GM18867 (cell line): Measurements from ENCODE around the gene UBE2G1.
A peak's percentile ranks its signal among the peaks of the same experiment; 100 is the strongest.

Experiments
- ATAC-seq: cut with Tn5 transposase; IDR thresholded peaks from one replicate; pipeline ENCODE4 v1.9.1; 2021; ENCODE audit warnings: mild to moderate bottlenecking, moderate library complexity; ENCODE audit not compliant: unreplicated experiment

Gene UBE2G1

GRCh38 chr17:4366327-4367063 is at the start of gene UBE2G1:
UBE2G1 (minus strand) TSS chr17:4366675; CDS start chr17:4366316, 359 bp downstream.
- peak; percentile 69 for ATAC-seq

DNA sequence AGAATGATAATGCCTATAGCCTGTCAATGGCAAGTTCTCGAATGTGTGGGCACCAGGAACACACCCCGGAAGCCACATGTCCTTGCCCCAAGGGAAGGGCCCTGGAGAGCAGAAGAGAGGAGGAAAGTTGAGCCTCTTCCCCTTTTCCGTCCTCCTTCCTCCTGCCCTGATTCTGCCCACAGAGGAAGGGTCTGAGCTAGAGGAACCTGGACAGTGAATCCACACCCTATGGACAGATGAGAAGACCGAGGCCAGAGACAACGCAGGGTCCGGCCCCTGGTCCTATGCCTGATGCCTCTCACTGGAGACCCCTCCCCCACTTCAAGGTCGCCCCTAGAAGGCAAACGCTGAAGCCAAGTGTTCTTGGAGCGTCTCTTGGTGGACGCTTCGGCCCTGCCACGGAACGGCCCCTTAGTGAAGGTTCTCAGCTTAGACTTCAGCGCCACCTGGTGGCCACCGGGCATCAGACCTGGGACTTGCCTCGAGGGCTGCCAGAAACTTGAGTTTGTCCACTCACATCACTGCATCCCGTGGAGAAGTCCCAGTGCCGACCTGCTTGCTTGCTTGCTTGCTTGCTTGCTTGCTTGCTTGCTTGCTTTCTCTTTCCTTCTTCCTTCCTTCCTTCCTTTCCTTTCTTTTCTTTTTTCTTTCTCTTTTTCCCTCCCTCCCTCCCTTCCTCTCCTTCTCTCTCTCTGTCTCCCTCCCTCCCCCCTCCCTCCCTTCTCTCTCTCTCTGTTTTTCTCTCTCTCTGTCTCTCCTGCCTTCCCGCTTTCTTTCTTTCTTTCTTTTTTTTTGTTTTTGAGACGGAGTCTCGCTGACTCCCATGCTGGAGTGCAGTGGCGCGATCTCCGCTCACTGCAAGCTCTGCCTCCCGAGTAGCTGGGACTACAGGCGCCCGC is 46.7 kb upstream of the UBE2G1 start:
- peak; percentile 53 for ATAC-seq

- no peak for ATAC-seq
Measured at GRCh38 chr17:4411201-4411600, 44.7 kb upstream of the UBE2G1 start.

GRCh38 chr17:4409659-4410058 is 43.2 kb upstream of the UBE2G1 start:
- ATAC-seq: no peak

DNA sequence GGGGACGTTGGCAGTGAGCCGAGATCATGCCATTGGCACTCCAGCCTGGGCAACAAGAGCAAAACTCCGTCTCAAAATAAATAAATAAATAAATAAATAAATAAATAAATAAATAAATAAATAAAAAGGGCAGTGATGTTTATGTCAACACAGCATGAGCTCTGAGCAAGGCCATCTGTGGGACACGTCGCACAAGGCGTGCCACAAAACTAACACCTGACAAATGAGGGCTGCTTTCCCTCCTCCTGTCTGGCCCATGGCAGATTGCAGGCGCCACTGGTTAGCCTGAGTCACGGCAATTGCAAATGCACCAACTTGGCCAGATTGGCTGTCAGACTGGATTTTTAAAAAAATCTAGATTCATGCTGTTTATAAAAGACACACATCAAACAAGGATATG is 41.4 kb upstream of the UBE2G1 start:
- ATAC-seq: no peak

GRCh38 chr17:4407216-4407615 is 40.7 kb upstream of the UBE2G1 start:
- no peak for ATAC-seq

GRCh38 chr17:4406386-4406785 is 39.9 kb upstream of the UBE2G1 start:
- no peak for ATAC-seq

- no peak for ATAC-seq
Measured at GRCh38 chr17:4405699-4406098, 39.2 kb upstream of the UBE2G1 start.

- ATAC-seq: no peak
Measured at GRCh38 chr17:4405038-4405669, 38.7 kb upstream of the UBE2G1 start.

DNA sequence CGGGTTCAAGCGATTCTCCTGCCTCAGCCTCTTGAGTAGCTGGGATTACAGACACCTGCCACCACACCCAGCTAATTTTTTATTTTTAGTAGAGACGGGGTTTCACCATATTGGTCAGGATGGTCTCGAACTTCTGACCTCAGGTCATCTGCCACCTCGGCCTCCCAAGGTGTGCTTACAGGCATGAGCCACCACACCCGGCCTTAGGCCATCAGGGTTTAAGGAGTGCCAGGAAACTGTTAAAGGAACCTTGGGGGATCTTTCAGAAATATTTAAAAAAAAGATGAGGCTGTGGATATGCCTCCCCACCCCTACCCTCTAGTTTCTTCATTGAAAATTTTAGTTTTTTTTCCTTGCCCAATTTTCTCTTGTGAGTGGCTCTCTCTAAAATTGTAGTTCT is 31.4 kb upstream of the UBE2G1 start:
- ATAC-seq: no peak

GRCh38 chr17:4395111-4395478 is 28.6 kb upstream of the UBE2G1 start:
- no peak for ATAC-seq

GRCh38 chr17:4394208-4395110 is 28.0 kb upstream of the UBE2G1 start:
- ATAC-seq: no peak

- no peak for ATAC-seq
Measured at GRCh38 chr17:4393806-4394205, 27.3 kb upstream of the UBE2G1 start.

DNA sequence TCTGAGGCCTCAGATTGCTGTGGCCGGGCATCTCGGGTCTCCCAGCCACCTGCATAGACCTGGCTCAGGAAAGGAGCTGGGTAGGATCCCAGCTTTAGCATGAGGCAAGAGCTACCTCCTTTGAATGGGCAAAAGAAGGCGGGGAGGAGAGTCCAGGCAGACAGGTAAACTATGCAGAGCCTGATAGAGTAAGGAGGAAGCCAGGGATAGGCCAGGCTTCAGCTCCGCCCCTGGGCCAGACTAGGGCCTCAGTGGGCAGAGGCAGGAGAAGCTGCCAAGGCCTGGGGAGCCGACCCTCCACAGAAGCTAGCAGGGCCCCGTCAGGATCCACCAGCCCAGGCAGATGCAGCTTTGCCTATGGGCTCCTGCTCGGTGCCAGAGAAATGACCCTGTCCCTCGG is 22.6 kb upstream of the UBE2G1 start:
- no peak for ATAC-seq

DNA sequence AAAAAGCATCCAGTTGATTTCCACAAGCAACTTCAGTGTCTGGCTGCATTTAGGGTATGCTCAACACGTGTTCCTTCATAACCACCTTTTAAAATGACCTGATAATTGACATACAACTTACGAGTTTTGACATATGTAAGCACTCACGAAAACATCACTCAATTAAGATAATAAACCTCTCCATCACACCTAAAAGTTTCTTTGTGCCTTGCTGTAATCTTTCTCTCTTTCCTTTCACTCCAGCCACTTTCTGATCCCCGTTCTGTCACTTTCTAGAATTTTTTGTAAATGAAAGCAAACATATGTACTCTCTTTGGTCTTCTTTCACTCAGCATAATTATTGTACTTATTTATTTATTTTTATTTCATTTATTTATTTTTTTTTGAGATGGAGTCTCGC is 20.7 kb upstream of the UBE2G1 start:
- ATAC-seq: no peak

DNA sequence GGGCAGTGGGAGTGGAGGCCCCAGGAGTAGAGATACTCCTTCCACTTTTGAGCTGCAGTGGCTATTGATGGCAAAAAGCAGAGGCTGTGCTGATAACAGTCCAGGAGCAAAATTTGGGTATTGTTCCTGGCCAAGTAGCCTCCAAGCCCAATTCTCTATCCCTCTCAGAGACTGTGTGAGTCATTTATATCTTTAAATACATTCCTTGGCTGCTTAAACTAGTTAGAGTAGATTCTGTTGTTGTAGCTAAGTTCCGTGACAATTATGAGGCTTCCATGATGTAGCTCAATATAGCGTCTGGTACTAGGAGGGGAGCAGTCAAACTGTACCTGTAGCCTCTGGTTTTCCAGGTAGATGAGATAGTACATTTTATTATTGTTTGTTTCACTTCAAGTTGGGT is 19.9 kb upstream of the UBE2G1 start:
- ATAC-seq: no peak

DNA sequence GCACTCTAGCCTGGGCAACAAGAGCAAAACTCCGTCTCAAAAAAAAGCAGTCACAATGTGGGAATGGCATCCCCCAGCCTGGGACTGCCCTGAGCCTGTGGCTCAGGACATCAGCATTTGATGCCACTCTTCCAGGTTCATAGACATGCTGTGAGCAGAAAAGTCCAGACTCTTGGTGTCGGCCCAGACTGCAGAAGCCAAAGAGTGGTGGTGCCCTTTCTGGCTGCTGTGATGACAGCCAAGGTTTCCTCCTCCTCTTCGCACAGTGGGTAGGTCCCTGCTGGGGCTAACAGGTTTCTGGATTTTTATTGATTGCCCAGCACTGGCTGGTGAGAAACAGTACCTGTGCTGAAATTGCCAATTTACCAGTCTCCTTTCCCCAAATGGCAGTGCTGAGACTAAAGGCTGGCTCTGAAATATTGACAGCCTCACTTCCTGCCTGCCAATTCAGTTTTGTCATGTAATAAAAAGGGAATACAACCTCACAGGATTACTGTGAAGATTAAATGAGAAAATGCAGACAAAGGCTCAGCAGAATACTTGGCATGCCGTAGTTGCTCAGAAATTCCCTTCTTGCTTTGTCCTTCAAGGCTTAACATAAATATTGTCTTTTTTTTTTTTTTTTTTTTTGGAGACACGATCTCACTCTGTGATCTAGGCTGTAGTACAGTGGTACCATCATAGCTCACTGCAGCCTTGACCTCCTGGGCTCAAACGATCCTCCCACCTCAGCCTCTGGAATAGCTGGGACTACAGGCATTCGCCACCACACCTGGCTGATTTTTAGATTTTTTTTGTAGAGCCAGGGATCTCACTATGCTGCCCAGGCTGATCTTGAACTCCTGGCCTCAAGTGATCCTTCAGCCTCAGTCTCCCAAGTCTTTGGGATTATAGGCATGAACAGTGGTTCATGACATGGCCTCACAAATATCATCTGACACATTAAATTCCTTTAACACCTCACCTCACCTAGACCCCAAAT is 15.5 kb upstream of the UBE2G1 start:
- no peak for ATAC-seq

DNA sequence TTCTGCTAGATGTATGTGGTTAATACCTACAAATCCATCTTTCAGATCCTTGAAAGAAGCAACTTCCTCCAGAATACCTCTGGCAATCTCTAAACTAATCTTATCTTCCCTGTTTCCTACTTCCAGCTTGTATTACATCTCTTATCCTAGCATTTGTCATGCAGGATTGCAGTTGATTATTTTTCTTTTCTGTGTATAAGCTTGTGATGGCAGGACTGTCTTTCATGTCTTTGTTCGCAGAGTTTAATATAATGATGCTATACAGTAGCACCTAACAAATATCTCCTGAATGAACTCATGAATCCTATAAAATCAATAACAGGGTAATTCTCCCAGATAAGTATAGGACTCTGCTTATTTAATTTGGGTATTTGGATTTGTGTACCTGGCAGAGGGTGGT is 12.2 kb upstream of the UBE2G1 start:
- ATAC-seq: no peak

- peak; percentile 30 for ATAC-seq
Measured at GRCh38 chr17:4377247-4377646, 10.8 kb upstream of the UBE2G1 start.
